OCI-LY3 (cell line): ENCODE results near the gene TSPOAP1.

Experiments
- CTCF ChIP-seq: fragments of 200-600, 300-600 bp; sonication (generic); IDR thresholded peaks from 2 replicates; pipeline ENCODE4 v1.5.1; 2014; ENCODE audit warnings: antibody characterized with exemption, low read length, low read depth
- EZH2phosphoT487 ChIP-seq: fragments of 200-600 bp; shearing (Covaris generic); IDR thresholded peaks from 2 replicates; pipeline ENCODE4 v1.6.1; 2018; ENCODE audit warnings: antibody characterized with exemption, mixed run types, low read depth

DNA sequence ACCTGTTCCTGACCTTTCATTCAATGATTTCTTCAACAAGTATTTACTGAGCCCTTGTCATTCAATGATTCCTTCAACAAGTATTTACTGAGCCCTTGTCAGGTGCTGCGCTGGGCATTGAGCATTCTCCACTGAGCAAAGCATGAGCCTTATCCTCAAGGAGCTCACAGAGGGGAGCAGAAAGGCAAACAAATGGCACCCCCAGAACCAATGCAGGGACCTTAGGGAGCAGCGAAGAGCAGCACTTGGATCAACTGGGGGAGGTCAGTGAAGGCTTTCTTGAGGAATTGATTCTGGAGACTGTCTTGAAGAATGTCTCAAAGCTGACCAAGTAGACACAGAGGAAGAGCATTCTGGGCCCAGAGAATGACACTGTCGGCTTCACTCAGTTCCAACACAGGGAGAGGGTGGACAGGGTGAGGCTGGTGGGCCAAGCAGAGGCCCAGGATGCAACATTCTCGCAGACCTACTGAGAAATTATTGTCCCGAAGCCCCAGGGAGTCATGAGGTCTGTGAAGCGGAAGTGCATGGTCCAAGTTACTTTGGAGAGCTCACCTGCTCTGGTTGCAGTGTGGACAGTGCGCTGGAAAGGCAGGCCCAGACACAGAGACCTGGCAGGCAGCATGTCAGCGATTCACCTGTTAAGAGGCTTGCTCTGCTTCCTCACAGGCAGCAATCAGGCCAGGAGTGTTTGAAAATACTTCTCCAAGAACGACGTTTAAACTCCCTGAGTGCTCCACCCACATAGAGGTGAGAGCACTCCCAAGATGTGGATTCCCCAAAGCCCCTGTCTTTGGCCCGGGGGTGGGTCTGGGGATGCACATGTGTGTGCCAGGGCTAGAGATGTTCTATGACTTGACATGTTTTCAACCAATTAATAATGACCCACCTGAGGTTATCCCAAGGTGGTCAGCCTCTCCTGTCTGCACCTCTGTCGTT is 44.7 kb downstream of the TSPOAP1 start:
- no peak for TF ChIP-seq CTCF
- TF ChIP-seq EZH2phosphoT487, result no peak
